Caki2 (cell line): ENCODE results near the gene MFSD6. TPM values are rescaled to one million over a fixed set of nuclear protein-coding genes. Genes with fewer than 3 reads are reported as not detected.
"Not testable (repeated sequence)": the region's sequence is repeated elsewhere in the genome, so short reads cannot be mapped to it uniquely, and the experiment has no call there.

Experiments
- DNase-seq: peaks from one replicate; pipeline ENCODE4 v3.0.0-alpha.2; 2015; ENCODE audit warnings: low read depth
- in situ Hi-C: cut with HindIII; loops from 2 replicates; pipeline ENCODE4 v1.10.0; 2016; ENCODE audit warnings: low sequenced_read_pairs, low pct_unique_long_range_greater_than_20kb, mixed read lengths
- total RNA-seq: library from RNA; depleted of rRNA; stranded (reverse); fragments of >200 nt; shearing (Covaris generic); gene quantifications from 2 replicates; pipeline ENCODE4 v1.2.3, GENCODE V29; 2014; ENCODE audit warnings: low replicate concordance

The MFSD6 gene
- total RNA-seq, 1 experiment from 2014 or later: 9.0 TPM

DNA sequence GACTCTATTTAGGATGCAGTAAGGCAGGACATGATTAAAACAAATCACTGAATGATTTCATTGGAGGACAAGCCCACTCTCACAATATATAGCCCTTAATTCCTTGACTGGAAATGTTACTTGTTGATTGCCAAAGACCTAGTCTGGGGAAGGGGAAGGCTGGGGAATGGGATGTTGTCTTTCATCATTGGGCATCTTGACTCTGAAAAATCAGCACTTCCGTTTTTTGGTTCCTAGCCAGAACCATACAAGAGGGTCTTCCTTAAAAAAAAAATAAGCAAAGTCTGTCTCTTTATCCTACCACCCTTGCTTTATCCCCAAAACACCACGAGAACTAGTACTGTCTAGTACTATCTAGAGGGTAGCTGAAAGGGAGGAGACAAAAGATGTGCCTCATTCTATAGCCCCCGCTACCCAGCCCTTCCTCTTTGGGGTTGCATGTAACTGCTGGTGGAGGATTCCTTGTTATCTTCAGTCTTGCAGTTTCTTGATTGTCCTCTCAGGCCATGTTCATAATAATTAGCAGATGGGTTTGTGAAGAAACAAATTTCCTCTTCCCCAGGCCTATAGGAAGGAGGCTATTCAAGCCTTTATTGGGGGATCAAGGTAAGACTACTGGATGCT is 70.5 kb downstream of the MFSD6 start:
- in situ Hi-C loops: no loop called here
- DNase-seq: no peak

DNA sequence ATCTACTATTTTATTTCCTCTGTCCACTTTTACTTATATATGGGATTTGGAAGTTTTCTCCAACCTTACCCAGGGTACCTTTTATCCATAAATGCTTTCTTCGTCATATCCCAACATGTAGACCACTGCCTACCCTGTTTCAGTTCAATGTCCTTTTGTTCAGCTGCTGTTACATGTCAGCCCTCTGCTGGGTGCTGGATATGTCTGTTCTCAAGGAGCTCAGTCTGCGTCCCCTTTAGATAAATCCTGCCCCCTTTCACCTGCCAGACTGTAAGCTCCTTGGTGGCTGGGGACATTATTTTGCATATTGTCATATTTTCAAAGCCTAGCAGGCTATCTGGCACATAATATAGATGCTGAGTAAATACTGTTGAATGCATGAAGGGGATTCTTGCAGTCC is 73.2 kb downstream of the MFSD6 start:
- in situ Hi-C loops: no loop called here
- DNase-seq: no peak

DNA sequence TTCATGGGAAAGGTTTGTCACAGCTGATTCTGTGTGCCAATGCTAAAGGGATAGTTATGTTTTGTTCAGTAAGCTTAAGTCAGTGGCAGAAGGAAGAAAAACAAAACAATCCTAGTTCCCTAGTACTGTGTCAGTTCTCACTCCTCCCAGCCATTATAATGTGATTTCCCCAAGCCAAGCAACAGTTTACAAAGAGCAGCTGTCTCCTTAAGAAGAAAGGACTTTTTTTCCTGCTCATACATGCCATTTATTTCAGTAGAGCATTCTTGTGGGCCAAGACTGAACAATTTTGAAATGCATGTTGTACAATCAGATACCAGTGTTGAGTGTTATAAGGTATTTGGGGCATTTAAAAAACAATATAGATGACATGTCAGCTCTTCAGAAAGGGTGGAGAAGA is 74.3 kb downstream of the MFSD6 start:
- in situ Hi-C loops: no loop called here
- DNase-seq: no peak

DNA sequence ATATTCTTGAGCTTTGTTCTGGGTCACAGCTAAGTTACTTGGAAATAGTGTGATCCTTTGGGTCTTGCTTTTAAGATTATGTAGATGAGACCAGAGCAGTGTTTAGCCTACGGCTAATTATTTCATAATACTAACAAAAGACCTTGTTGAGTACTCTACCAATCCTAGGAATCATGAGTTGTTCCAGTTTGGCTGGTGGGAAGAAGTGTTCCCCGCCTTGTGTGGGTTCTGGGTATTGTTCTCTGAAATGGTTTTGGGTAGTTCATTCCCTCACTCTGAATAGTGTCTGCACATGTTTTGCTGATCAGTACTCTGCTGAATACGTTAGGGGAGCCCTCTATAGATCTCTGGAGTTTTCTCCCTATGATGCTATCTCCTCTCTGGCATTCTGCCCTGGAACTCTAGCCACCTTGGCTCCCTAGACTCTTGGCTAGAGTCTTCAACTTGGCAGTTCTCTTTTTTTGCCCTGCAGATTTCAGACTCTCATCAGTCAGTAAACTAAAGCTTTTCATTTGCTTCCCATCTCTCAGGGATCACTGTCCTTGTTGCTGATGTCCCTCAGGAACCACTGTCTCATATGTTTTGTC is 78.0 kb downstream of the MFSD6 start:
- in situ Hi-C loops: no loop called here
- DNase-seq: no peak

DNA sequence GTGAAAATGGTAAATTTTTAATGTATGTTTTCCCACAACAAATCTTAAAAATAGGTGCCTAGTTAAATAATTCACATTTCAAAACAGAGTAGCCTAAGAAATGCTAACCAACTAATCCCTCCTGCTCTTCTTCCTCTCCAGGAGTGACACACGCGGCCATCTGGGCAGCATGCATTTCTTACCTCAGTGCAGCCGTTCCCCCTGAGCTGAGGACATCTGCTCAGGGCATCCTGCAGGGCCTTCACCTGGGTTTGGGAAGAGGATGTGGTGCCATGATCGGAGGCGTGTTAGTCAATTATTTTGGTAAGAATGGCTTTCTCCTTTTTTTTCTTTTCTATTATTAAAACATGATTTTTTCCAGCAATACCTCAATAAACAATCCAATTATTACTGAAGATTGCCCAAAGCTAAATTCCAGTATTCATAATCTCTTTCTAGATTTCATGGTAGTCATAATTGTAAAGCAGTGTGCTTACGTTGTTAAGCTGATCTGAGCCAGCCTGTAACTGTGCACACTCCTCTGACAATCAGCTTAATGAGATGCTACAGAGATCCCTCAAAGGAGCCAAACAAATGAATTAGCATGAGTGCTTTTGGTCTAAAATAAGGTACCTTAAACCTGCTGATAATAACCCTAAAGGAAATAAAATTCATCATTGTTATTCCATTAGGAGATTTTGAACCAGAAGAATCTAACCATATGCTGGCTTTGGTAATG is 80.5 kb downstream of the MFSD6 start:
- in situ Hi-C loops: no loop called here
- no peak for DNase-seq

DNA sequence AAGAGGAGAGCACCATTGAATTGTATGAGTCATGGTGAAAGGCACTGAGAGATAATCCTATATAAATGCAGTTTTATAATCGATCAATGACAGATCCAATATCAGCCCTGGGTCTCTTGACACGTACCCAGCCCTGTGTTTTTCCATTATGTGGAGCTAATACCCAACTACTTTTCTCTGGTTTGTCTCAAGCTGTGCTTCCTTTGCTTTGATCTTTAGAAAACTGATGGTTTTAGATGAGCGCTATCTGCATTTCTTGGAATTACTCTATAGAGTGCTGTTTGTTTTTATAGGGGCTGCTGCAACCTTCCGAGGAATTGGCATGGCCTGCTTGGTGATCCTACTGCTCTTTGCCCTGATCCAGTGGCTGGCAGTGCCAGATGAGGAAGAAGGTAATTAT is 81.3 kb downstream of the MFSD6 start:
- no peak for DNase-seq
- in situ Hi-C loops: no loop called here

DNA sequence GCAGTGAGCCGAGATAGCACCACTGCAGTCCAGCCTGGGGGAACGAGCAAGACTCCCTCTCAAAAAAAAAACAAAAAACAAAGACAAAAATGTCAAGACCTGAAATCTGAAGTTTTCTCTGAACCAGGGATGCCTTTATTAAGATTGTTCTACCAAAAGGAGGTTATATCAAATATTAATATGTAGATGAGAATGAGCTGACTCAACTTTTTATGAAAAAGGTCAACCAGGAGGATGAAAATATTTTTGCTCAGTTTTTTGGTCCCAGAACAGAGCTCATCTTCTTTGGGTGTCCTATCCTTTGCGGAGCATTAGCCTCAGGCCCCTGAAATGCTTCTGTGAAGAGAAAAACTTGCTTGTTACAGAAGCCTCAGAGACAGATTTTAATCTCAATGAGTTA is 82.3 kb downstream of the MFSD6 start:
- in situ Hi-C loops: no loop called here
- DNase-seq: no peak

DNA sequence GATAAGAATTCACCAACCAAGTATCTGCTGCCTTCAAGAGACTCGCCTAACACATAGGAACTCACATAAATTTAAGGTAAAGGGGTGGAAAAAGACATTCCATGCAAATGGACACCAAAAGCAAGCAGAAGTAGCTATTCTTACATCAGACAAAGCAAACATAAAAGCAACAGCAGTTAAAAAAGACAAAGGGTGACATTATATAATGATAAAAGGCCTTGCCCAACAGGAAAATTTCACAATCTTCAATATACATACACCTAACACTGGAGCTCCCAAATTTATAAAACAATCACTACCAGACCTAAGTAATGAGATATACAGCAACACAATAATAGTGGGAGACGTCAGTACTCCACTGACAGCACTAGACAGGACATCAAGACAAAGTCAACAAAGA is 84.9 kb downstream of the MFSD6 start:
- in situ Hi-C loops: no loop called here

DNA sequence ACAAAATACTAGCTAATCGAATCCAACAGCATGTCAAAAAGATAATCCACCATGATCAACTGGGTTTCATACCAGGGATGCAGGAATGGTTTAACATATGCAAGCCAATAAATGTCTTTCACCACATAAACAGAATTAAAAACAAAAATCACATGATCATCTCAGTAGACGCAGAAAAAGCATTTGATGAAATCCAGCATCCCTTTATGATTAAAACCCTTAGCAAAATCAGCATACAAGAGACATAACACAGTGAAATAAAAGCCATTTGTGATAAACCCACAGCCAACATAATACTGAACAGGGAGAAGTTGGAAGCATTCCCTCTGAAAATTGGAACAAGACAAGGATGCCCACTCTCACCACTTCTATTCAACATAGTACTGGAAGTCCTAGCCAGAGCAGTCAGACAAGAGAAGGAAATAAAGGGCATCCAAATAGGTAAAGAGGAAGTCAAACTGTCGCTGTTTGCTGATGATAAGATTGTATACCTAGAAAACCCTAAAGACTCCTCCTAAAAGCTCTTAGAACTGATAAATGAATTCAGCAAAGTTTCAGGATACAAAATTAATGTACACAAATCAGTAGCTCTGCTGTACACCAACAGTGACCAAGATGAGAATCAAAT is 86.6 kb downstream of the MFSD6 start:
- DNase-seq, in situ Hi-C loops: not testable (repeated sequence)

More for the DNA sequence above, 84.9 kb downstream of the MFSD6 start:
- no peak for DNase-seq

DNA sequence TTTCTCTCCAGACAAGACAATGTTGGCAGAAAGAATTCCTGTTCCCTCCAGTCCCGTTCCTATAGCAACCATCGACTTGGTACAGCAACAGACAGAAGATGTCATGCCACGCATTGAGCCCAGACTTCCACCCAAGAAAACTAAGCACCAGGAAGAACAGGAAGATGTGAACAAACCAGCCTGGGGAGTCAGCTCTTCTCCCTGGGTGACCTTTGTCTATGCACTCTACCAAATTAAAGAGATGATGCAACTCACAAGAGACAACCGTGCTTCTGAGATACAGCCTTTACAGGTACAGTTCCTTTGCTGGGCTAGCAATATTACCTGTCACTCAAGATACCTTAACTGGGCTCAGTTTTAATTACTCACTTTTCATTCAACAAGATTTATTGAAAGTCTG is 89.3 kb downstream of the MFSD6 start:
- in situ Hi-C loops: no loop called here
- peak; percentile 18 for DNase-seq

DNA sequence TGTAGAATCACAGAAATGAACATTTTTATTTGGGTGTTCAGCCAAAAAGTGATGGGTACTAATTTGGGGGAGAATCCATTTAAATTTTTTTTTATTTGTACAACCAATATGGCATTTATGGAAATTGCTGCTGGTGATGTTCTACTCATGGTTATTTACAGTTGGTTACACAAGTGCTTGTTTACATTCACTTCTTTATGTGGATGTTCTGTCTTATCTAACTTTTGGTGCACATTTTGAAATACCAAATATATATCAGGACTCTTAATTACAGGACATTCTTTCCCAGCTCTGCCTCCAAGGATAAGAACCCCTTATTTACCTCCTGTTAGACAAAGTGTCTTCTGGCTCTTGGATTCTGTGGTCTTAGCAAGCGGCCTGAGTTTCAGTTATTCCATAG is 91.1 kb downstream of the MFSD6 start:
- no peak for DNase-seq
- in situ Hi-C loops: no loop called here

DNA sequence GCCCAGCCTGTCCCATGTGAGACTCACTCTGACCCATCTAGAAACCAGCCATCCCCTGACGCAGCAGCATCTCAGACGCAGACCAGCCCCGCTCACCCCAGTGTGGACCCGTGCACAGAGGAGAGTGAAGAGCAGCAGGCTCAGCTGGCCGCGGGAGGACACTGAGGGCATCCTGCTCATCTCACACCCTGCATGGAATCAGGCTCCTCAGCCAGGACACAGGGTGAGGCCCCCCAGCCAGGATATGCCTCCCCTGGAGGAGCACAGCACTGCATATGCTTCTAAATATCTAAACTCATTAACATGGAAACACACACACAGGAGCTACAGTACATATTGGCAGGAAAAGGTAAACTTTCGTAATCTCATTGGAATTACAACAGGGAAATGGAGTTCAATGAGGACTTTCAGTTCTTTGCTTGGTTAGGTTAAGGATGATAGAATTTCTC is 91.9 kb downstream of the MFSD6 start:
- DNase-seq: no peak
- in situ Hi-C loops: no loop called here

DNA sequence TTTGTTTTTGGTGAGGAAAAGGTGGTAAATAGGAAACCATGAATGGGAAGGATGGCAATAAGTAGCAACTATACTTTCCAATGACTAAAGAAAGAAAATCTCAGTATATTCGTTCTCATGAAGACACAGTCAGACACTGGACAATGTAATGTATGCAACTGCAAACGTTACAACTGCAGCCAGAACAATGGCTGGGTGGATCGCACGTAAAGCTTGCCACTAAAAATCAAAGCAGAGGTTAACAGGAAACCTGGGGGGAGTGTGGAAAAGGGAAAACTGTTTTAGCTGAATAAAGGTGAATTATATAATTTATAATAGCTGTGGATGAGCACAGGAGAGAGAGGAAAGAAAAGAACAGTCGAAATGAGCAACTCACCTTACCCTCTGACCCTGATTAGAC is 93.1 kb downstream of the MFSD6 start:
- DNase-seq: no peak
- in situ Hi-C loops: no loop called here

DNA sequence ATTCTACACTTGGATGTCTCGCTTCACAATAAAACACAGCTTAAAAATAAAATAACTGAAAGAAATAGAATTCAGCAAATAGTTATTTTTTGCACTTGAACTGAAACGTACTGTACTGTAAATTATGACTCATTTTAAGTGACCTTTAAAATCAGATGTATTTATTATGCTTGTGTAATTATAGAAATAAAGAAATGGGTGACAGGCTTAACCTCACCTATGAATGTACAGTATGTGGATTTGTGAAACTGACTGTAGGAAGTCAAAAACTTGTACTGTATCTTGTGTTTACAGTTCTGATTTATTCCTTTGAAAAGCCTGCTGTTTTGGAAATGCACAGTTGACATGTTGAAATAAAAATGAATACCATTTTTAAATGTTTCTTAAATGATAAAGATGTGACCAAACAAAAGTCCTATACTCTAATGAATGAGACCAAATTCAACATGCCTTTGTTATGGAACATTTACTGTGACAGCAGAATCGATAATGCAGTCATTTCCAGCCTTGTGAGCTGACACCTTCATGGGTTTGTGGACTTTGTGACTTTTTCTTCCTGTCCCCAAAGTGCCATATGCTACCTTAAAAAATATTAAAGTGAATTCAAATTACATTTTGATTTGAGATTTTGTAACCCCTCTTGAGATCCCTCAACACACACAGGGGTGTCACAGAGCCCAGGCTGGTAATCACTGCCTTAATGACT is 93.7 kb downstream of the MFSD6 start:
- DNase-seq: no peak
- in situ Hi-C loops: no loop called here

DNA sequence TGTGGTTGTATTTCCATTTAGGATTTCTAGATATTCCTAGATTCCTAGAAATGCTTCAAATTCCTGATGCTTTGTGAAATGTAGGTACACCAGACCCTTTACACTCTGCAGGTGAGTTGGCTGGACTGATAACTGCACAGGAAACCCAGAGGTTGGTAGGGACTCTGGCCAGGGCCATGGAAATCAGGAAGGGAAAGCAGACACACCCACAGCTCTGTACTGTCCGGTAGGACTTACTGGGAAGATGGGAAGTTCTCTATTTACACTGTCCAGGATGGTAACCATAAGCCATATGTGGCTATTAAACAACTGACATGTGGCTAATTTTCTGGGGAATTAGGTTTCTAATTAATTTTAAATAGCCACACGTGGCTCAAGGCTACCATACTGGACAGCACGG is 94.9 kb downstream of the MFSD6 start:
- in situ Hi-C loops: no loop called here
- no peak for DNase-seq

DNA sequence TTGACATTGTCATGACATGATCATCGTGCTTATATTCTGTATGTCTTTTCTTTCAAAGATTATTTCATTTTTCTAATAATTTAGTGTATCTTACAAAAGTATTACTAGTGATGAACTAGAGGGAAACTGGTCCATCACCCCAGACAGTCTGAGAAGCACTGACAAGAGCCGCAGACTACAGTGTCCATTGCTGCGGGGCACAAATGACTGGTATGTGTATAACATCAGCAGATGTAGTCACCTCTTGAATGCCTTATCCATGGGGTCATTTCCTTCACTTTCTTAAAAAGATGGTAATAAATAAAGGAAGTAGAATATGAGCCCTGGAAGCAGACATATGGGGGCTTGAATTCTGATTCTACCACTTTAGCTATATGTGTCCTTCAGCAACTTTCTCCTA is 96.8 kb downstream of the MFSD6 start:
- no peak for DNase-seq
- in situ Hi-C loops: no loop called here

DNA sequence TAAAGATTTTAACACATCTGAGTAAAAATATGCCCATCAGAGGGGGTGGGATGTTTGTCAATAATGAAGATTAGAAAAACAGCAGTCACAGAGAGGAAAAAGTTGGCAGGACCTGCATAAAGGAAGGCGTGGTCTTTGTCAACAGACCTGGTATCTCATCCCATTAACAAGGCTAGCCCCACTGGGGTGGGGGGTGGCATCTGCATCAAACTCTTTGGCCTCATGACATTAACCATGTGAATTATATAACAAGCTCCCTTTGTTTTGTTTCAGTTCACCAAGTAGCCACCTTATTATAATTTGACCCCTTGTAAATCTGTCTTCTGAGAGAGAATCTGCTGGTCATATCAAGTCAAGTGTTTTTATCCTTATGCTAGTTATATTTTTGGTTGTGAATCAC is 97.5 kb downstream of the MFSD6 start:
- in situ Hi-C loops: no loop called here
- no peak for DNase-seq

DNA sequence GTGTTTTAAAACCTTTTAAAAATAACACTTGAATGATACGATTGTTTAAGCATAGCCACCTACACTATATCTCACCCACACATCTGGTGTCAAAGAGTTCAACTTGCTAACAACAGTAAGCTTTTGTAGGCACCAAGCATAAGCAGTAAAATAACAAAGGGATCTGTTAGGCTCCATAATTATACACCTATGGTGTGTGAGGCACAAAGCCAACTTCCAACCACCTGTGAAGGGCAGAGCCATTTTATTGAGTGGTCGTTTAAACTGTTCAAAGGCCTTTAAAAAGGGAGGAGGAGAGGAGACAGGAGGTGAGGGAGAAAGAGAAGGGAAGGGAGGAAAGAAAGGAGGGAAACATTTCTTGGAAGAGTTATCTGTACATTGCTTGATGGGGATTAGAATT is 98.5 kb downstream of the MFSD6 start:
- in situ Hi-C loops: no loop called here
- no peak for DNase-seq

DNA sequence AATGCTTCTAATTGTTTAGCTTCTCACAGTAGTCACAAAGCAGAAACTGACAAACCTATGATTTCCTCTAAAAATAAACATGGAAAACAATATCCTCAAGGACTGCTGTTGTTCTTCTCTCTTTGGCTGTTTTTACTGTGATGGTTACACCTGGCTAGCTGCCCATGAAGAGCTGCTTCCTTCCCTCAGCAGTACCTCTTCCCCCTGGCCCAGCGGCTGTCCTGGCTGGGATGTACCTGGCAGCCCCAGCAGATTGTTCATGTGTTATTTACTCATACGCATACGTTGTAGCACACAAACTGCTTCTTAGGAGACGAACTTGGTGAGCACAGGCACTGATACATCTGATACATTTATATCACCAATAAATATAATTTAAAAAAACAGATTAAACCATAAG is 99.0 kb downstream of the MFSD6 start:
- in situ Hi-C loops: no loop called here
- DNase-seq: no peak
